Psoas muscle (tissue), 8 donors: ENCODE results near the gene NVL. TPM values are rescaled to one million over a fixed set of nuclear protein-coding genes. Genes with fewer than 3 reads are reported as not detected.

Source experiments
- ATAC-seq, 4 donors: fragments of 200-7000 bp; cut with Tn5 transposase; one replicate each; pipeline ENCODE4 v1.9.1; 2020; ENCODE audit warnings: moderate library complexity in 3 of 4, mild to moderate bottlenecking in 2 of 4
- DNase-seq, 2 donors: peaks; one replicate each; pipeline ENCODE4 v3.0.0-alpha.2; 2020
- H3K27ac ChIP-seq: fragments of 200-600 bp; one replicate; pipeline ENCODE4 v1.8.0; 2022
- H3K27me3 ChIP-seq, 3 donors: fragments of 200-600 bp in 1 of 3; one replicate each; pipeline versions ENCODE4 v1.6.1 to v1.8.0; 2013 to 2022; ENCODE audit warnings: low read length in 2 of 3, mild to moderate bottlenecking in 2 of 3, moderate library complexity in 1 of 3; ENCODE audit not compliant: insufficient read depth in 3 of 3
- H3K36me3 ChIP-seq, 2 donors: fragments of 200-600 bp in 1 of 2; one replicate each; pipeline versions ENCODE4 v1.6.1 to v1.8.0; 2013 to 2022; ENCODE audit warnings: low read depth in 1 of 2, mild to moderate bottlenecking in 1 of 2, moderate library complexity in 1 of 2; ENCODE audit not compliant: insufficient read depth in 1 of 2
- H3K4me1 ChIP-seq: fragments of 200-600 bp; one replicate; pipeline ENCODE4 v1.8.0; 2022
- H3K4me3 ChIP-seq: fragments of 200-600 bp; one replicate; pipeline ENCODE4 v1.8.0; 2022; ENCODE audit warnings: mild to moderate bottlenecking
- H3K9me3 ChIP-seq: fragments of 200-600 bp; one replicate; pipeline ENCODE4 v1.8.0; 2022
- WGBS, 3 donors: extraction: QIAGEN DNeasy Blood & Tissue Kit; methylation state at CpG; one replicate each; pipeline versions ENCODE4 v1.1.6 to v1.1.7; 2013; 5-methylcytosine and 5-hydroxymethylcytosine counted together
- intact Hi-C, 2 donors: fragments of 100-400 bp; cut with DNase I; formaldehyde crosslinking; loops; one replicate each; pipeline versions ENCODE4 v1.11.0 to v1.14.2; 2022
- polyA plus RNA-seq, 3 donors: library from polyadenylated mRNA; stranded (reverse); fragments of 200-250 nt; gene quantifications; one replicate each; pipeline ENCODE4 v1.2.3, GENCODE V29; 2013
- total RNA-seq, 4 donors: library from RNA; stranded (reverse); fragmentation: NEBNext Ultra II Directional in 2 of 4; extraction: Animal tissue kit (Norgen Biotek cat#: 25700) in 2 of 4; gene quantifications; one replicate each; pipeline versions ENCODE4 v1.2.1 to v1.2.4, GENCODE V29; 2021 to 2023
- TF ChIP-seq, protein P1 (sequence below): fragments of 200-600 bp; IDR thresholded peaks from one replicate; pipeline ENCODE4 v1.8.0; 2022; ENCODE audit warnings: antibody characterized with exemption
- donor health status: healthy with polysubstance abuse.
- donor health status: DM: no; HTN: no; CAD: no; lungs with moderate emphysema.
- donor health status: Bipolar disorder and iron deficiency.
- donor health status: healthy.
- donor health status: DM: yes; HTN: yes; CAD: no.
- donor health status: DM: no; HTN: no; CAD: no.
- donor health status: DM: no; HTN: no; CAD: no.
- donor health status: DM: yes; HTN: yes; CAD: no.

NVL gene
- total and polyA plus RNA-seq, 7 donors: 6.3 to 11.0 (median 8.2) TPM

DNA sequence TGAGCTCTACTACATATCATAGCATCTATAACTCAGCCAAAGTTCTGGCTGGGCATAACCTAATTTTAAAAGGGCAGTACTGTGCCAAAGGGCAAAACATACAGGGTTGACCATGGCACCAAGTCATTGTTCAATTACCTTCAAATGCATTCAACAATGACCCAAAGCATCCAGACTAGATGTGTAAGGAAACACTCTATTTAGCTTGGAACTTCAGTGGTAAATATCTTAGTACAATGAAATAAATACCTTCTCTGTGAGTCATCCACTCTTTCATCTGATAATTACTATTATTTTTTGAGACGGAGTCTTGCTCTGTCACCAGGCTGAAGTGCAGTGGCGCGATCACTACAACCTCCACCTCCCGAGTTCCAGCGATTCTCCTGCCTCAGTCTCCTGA is 70.0 kb downstream of the NVL start:
- no peak overlapping the region for H3K27ac ChIP-seq
- no peak overlapping the region for H3K4me3 ChIP-seq
- no peaks in the 10 kb centered on the region for H3K9me3 ChIP-seq
- TF ChIP-seq, protein P1, sequence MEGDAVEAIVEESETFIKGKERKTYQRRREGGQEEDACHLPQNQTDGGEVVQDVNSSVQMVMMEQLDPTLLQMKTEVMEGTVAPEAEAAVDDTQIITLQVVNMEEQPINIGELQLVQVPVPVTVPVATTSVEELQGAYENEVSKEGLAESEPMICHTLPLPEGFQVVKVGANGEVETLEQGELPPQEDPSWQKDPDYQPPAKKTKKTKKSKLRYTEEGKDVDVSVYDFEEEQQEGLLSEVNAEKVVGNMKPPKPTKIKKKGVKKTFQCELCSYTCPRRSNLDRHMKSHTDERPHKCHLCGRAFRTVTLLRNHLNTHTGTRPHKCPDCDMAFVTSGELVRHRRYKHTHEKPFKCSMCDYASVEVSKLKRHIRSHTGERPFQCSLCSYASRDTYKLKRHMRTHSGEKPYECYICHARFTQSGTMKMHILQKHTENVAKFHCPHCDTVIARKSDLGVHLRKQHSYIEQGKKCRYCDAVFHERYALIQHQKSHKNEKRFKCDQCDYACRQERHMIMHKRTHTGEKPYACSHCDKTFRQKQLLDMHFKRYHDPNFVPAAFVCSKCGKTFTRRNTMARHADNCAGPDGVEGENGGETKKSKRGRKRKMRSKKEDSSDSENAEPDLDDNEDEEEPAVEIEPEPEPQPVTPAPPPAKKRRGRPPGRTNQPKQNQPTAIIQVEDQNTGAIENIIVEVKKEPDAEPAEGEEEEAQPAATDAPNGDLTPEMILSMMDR: no peak
- intact Hi-C loops: no loop called here
- H3K4me1 ChIP-seq: no peaks in the 10 kb centered on the region
- DNase-seq: no peak
- no peaks in the 10 kb centered on the region for H3K27me3 ChIP-seq
- 97 to 100% (median 99%) methylated on average over 5 of the region's 5 CpGs for WGBS, 3 donors
- no peak for ATAC-seq
- peaks cover 0 to 22% of the 10 kb centered on the region in 2 donors for H3K36me3 ChIP-seq

DNA sequence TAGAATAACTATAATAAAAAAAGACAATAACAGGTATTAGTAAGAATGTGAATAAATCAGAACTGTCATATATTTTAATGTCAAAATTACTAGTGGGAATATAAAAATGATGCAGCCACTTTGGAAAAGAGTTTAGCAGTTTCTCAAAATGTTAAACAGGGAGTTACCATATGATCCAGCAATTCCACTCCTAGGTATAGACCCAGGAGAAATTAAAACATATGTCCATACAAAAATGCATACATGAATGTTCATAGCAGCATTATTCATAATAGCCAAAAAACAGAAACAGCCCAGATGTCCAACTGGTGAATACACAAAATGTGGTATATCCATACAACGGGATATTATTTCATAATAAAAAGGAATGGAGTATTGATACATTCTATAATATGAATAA is 71.6 kb downstream of the NVL start:
- Histone ChIP-seq H3K36me3 (peaks cover 0 to 10% of the 10 kb centered on the region in 2 donors), H3K27me3 (no peaks in the 10 kb centered on the region), H3K4me1 (no peaks in the 10 kb centered on the region), H3K27ac (no peak overlapping the region), H3K4me3 (no peak overlapping the region), H3K9me3 (no peaks in the 10 kb centered on the region)
- WGBS, 3 donors: 98 to 100% (median 100%) methylated on average over 1 of the region's 1 CpG
- no peak for DNase-seq
- TF ChIP-seq, protein P1: no peak
- ATAC-seq: no peak
- intact Hi-C loops: no loop called here

DNA sequence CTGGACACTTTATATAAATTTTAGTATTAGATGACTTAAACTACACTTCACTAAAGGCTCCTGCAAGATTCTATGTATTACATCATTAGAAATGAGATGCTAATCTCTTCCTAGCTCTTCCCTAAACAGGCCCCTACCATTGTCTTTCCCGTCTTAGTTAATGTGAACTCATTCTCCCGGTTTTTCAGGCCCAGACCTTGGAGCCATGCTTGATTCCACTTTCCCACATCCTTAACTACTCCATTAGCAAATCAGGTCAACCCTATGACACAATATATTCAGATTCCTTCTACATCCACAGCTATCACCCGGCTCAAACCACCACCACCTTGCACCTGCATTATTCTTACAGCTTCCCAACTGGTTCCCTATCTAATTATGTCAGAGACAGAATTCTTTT is 73.3 kb downstream of the NVL start:
- no peak for ATAC-seq
- TF ChIP-seq, protein P1: no peak
- Histone ChIP-seq H3K4me1 (no peaks in the 10 kb centered on the region), H3K27me3 (no peaks in the 10 kb centered on the region), H3K36me3 (no peaks in the 10 kb centered on the region), H3K4me3 (no peak overlapping the region), H3K27ac (no peak overlapping the region), H3K9me3 (no peaks in the 10 kb centered on the region)
- DNase-seq: no peak
- 61 to 69% (median 63%) methylated on average over 3 of the region's 3 CpGs for WGBS, 3 donors
- intact Hi-C loops: no loop called here

DNA sequence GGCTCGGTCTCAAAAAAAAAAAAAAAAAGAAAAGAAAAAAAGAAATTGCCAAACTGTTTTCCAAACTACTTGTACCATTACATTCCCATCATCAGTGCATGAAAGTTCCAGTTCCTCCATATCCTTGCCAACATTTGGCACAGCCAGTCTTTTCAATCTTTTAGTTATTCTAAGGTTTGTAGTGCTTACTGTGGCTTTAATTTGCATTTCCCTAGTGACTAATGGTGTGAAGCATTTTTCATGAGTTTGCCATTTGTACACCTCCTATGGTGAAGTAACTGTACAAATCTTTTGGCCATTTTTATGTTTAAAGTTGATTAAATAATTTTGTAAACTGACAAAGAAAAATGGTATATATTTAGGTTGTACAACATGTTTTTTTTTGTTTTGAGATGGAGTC is 76.3 kb downstream of the NVL start:
- no peak for ATAC-seq
- Histone ChIP-seq H3K9me3 (no peaks in the 10 kb centered on the region), H3K4me1 (no peaks in the 10 kb centered on the region), H3K4me3 (no peak overlapping the region), H3K27me3 (no peaks in the 10 kb centered on the region), H3K27ac (no peak overlapping the region), H3K36me3 (peaks cover 0 to 13% of the 10 kb centered on the region in 2 donors)
- no peak for DNase-seq
- 95 to 100% (median 100%) methylated on average over 1 of the region's 1 CpG for WGBS, 3 donors
- intact Hi-C loops: no loop called here
- TF ChIP-seq, protein P1: no peak

DNA sequence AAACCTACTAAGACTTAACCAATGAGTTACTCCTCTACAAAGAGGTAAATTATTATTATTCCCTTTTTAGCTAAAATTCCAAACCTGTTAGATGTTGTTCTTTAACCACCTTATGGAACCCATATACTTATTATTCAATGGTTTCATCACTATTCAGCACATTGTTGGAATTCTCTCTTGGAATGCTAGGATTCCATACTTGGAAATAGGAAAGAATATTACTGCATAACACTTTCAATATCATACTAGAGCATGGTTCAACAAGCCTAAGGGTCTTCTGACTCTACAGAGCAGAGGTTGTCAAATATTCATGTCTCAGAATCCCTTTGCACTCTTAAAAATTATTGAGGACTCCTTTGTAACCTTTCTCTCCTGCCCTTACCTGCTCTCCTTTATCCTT is 77.5 kb downstream of the NVL start:
- intact Hi-C loops: no loop called here
- TF ChIP-seq, protein P1: no peak
- DNase-seq (no peak), ATAC-seq (no peak)
- H3K27ac ChIP-seq: no peak overlapping the region
- no peaks in the 10 kb centered on the region for H3K27me3 ChIP-seq
- peaks cover 4 to 23% of the 10 kb centered on the region in 2 donors for H3K36me3 ChIP-seq
- H3K4me3 ChIP-seq: no peak overlapping the region
- no peaks in the 10 kb centered on the region for H3K9me3 ChIP-seq
- H3K4me1 ChIP-seq: no peaks in the 10 kb centered on the region
